AG04449 (cell line): ENCODE results near the gene GRM4.

Source experiments
- CTCF ChIA-PET: fragments of 350-600 bp; formaldehyde crosslinking; extraction: SDS; loops from one replicate; lab custom pipeline; 2021; ENCODE audit warnings: antibody characterized with exemption; lab: Yijun Ruan, JAX
- POLR2A ChIA-PET: fragments of 400-600, 350-600 bp; formaldehyde crosslinking; extraction: SDS; loops from one replicate; lab custom pipeline; 2020; ENCODE audit warnings: antibody characterized with exemption, inconsistent platforms; lab: Yijun Ruan, JAX
- DNase-seq: peaks from one replicate; pipeline ENCODE4 v3.0.0-alpha.2; 2010; ENCODE audit warnings: low read depth, low spot score
- H3K4me3 ChIP-seq: 2 replicates; pipeline ENCODE4 v1.5.1; 2011; ENCODE audit warnings: low read depth, mild to moderate bottlenecking, control low read depth, low read length
- TF ChIP-seq, protein P1 (sequence below): IDR thresholded peaks from one replicate; pipeline ENCODE4 v1.5.1; 2011; ENCODE audit warnings: mild to moderate bottlenecking, moderate library complexity, low read length, control low read depth, inconsistent platforms; ENCODE audit not compliant: insufficient read depth; ENCODE audit errors: missing control alignments

GRM4 gene

DNA sequence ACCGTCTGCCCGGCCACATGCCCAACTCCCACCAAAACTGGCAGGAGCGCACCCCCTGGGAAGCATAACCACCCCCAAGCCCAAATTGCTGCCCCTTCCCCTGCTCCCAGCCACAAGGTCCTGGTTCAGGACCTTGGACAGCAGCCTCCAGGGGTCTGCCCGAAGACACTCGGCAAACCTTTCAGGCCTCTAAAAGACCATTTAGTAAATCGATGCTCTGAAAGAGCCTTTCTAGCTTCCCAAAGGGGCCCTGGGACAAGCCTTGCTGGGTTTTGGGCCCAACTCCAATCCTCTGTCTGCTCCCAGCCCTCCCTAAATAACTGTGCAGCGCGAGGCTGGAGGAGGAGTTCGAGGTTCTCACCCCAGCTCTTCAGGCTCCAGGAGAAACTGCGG lies 30.5 kb downstream of the GRM4 start:
- H3K4me3 ChIP-seq = no peak overlapping the region
- POLR2A ChIA-PET = no interaction called here
- CTCF ChIA-PET = no interaction called here
- DNase-seq = no peak
- TF ChIP-seq, protein P1, sequence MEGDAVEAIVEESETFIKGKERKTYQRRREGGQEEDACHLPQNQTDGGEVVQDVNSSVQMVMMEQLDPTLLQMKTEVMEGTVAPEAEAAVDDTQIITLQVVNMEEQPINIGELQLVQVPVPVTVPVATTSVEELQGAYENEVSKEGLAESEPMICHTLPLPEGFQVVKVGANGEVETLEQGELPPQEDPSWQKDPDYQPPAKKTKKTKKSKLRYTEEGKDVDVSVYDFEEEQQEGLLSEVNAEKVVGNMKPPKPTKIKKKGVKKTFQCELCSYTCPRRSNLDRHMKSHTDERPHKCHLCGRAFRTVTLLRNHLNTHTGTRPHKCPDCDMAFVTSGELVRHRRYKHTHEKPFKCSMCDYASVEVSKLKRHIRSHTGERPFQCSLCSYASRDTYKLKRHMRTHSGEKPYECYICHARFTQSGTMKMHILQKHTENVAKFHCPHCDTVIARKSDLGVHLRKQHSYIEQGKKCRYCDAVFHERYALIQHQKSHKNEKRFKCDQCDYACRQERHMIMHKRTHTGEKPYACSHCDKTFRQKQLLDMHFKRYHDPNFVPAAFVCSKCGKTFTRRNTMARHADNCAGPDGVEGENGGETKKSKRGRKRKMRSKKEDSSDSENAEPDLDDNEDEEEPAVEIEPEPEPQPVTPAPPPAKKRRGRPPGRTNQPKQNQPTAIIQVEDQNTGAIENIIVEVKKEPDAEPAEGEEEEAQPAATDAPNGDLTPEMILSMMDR = no peak

DNA sequence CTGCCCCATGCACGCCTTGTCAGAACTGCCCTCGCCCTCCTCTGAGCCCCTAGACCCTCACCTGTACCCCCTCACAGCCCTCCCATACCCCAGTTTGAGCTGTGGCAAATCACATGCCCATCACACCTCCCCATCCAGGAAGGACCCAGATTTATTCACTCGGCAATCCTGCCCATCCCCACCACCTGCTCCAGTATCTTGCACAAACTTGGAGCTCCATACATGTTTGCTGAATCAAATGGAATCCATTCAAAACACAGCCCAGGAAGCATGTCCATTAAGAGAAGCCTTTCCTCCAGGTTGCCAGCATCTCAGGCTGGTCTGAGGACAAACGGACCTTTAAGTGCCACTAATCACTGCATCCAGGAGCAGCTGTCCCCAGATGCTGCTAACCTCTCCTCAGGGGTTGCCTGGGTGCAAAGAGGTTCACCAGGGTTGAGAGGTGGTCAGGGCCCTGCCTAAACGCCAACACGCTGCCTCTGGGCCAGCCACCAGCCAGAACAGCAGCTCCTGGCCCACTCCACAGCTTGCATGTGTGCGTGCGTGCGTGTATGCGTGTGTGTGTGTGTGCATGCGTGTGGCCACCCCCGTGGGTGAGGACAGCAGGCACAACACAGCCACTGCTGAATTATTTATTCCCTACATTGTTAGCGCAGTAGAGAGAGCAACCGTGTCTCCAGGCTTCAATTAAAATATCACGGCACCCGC lies 31.0 kb downstream of the GRM4 start:
- CTCF ChIA-PET = no interaction called here

DNA sequence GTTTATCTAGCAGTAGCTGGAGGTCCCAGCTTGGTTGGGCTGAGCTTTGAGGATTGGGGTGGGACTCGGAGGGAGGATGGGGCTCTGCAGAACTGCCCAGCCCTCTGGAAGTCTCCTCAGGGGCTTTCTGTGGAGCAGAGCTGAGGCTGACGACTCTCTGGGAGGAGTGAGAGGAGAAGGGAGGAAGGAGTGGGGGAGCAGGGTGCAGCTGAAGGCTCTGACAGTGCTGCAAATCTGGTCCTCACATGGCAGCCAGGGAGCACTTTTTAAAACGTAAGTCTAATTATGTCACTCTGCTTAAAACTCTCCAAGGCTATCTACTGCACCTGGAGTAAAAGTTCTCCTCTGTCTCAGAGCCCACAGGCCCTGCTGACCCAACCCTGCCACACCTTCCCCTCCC lies 32.4 kb downstream of the GRM4 start:
- ChIA-PET POLR2A (no interaction called here), CTCF (no interaction called here)
- no peak for DNase-seq
- TF ChIP-seq, protein P1 = no peak
- no peak overlapping the region for H3K4me3 ChIP-seq

More for the DNA sequence above, 31.0 kb downstream of the GRM4 start:
- TF ChIP-seq, protein P1 = no peak
- no peak for DNase-seq
- POLR2A ChIA-PET = no interaction called here
- no peak overlapping the region for H3K4me3 ChIP-seq

DNA sequence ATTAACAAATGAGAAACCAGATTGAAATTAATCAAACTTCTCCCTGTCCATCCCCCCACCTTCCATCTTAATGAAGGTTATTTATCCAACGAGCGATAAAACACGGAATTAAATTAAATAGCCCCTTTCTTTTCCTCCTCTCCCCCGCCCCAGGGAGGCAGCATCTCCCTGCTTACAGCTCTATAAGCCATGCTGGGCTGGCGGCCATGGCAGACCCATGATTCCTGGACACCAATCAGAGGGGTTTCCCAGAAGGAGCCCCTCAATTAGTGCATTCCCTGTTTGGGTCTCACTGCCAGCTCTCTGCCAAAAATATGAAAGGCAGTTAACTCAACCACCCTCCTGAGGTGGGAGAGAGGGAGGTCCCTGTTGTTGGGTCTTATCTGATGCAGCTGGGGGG lies 33.8 kb downstream of the GRM4 start:
- TF ChIP-seq, protein P1 = no peak
- CTCF ChIA-PET = no interaction called here
- POLR2A ChIA-PET = no interaction called here
- DNase-seq = no peak
- H3K4me3 ChIP-seq = no peak overlapping the region

DNA sequence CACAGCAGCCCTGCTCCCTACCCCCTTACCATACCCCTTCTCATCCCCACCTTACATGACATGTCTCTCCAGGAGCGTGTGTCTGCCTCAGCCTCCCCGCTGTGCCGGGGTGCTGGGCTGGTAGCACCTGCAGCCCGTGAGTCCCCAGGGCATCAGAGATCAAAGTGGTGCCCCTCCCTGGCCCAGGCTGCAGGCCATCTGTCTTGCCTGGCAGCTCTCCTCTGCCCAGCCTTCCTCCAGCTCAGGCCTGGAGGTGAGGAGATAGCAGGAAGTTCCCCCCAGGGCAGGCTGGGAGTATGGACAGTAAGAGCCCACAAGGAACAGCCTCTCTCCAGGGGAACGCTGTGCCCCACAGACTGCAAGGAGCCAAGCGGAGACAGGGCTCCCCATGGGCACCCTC lies 35.3 kb downstream of the GRM4 start:
- no peak overlapping the region for H3K4me3 ChIP-seq
- ChIA-PET CTCF (no interaction called here), POLR2A (no interaction called here)
- no peak for DNase-seq
- TF ChIP-seq, protein P1 = no peak

DNA sequence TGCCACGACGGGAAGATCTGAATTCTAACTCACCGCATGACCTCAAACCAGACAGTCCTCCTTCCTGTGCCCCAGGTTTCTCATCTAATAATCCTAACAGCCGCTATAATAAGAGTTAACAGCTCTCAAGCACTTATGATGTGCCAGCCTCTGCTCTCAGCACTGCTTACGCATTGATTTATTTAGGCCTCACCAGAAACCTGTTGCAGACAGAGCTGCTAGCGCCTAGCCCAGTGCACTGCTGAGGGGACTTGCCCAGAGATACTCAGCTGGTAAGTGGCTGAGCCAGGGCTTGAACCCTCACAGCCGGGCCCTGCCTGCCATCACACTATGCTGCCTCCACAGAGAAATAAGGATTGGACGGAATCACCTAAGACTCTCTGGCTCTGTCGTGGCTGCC lies 37.7 kb downstream of the GRM4 start:
- TF ChIP-seq, protein P1 = no peak
- ChIA-PET POLR2A (no interaction called here), CTCF (no interaction called here)

More for the DNA sequence above, 37.7 kb downstream of the GRM4 start:
- no peak for DNase-seq
- no peak overlapping the region for H3K4me3 ChIP-seq
